KMS-11 (cell line): Measurements from ENCODE around the gene HERC3.

Experiments used
- H2AFZ ChIP-seq: fragments of 200-600 bp; sonication (generic); 2 replicates; pipeline ENCODE4 v1.6.1; 2016; ENCODE audit warnings: antibody characterized with exemption, mixed run types, low read depth
- H3K27ac ChIP-seq: fragments of 200-600 bp; sonication (generic); 2 replicates; pipeline ENCODE4 v1.6.1; 2016; ENCODE audit warnings: mild to moderate bottlenecking, mixed run types
- H3K27me3 ChIP-seq: fragments of 200-600 bp; sonication (generic); 2 replicates; pipeline ENCODE4 v1.6.1; 2017; ENCODE audit warnings: mild to moderate bottlenecking, low read depth, mixed run types, moderate library complexity; ENCODE audit not compliant: insufficient read depth
- H3K36me3 ChIP-seq: fragments of 200-600 bp; sonication (generic); 2 replicates; pipeline ENCODE4 v1.6.1; 2017; ENCODE audit warnings: mild to moderate bottlenecking, mixed run types; ENCODE audit not compliant: insufficient read depth
- H3K4me1 ChIP-seq: fragments of 200-600 bp; sonication (generic); 2 replicates; pipeline ENCODE4 v1.6.1; 2016; ENCODE audit warnings: mild to moderate bottlenecking, low read depth, mixed run types; ENCODE audit not compliant: poor library complexity, severe bottlenecking
- H3K4me2 ChIP-seq: fragments of 200-600 bp; sonication (generic); 2 replicates; pipeline ENCODE4 v1.7.0; 2016; ENCODE audit warnings: mild to moderate bottlenecking, mixed run types
- H3K4me3 ChIP-seq: fragments of 200-600 bp; sonication (generic); IDR thresholded peaks from 2 replicates; pipeline ENCODE4 v1.6.1; 2017; ENCODE audit warnings: low read depth, low read length, mixed read lengths; ENCODE audit not compliant: insufficient read depth
- H3K79me2 ChIP-seq: fragments of 200-600 bp; sonication (generic); 2 replicates; pipeline ENCODE4 v1.6.1; 2016; ENCODE audit warnings: low read depth, mixed run types; ENCODE audit not compliant: insufficient read depth
- H3K9ac ChIP-seq: fragments of 200-600 bp; sonication (generic); 2 replicates; pipeline ENCODE4 v1.6.1; 2016; ENCODE audit warnings: mild to moderate bottlenecking, mixed run types
- H4K20me1 ChIP-seq: fragments of 200-600 bp; sonication (generic); 2 replicates; pipeline ENCODE4 v1.6.1; 2016; ENCODE audit warnings: mild to moderate bottlenecking, mixed run types; ENCODE audit not compliant: insufficient read depth
- TF ChIP-seq, protein P1 (sequence below): fragments of 200-600 bp; sonication (generic); conservative IDR thresholded peaks from 2 replicates; pipeline ENCODE4 v1.6.1; 2017; ENCODE audit warnings: low read depth, mild to moderate bottlenecking, antibody characterized with exemption, low read length, moderate library complexity, mixed read lengths

Gene HERC3

GRCh38 chr4:88752076-88752463 lies 159.8 kb downstream of the HERC3 start:
- no peaks in the 10 kb centered on the region for H3K36me3 ChIP-seq
- no peaks in the 10 kb centered on the region for H3K4me1 ChIP-seq
- H3K4me2 ChIP-seq: no peak overlapping the region
- no peaks in the 10 kb centered on the region for H3K79me2 ChIP-seq
- no peak overlapping the region for H2AFZ ChIP-seq
- no peak overlapping the region for H3K27ac ChIP-seq
- H4K20me1 ChIP-seq: no peaks in the 10 kb centered on the region
- TF ChIP-seq, protein P1, sequence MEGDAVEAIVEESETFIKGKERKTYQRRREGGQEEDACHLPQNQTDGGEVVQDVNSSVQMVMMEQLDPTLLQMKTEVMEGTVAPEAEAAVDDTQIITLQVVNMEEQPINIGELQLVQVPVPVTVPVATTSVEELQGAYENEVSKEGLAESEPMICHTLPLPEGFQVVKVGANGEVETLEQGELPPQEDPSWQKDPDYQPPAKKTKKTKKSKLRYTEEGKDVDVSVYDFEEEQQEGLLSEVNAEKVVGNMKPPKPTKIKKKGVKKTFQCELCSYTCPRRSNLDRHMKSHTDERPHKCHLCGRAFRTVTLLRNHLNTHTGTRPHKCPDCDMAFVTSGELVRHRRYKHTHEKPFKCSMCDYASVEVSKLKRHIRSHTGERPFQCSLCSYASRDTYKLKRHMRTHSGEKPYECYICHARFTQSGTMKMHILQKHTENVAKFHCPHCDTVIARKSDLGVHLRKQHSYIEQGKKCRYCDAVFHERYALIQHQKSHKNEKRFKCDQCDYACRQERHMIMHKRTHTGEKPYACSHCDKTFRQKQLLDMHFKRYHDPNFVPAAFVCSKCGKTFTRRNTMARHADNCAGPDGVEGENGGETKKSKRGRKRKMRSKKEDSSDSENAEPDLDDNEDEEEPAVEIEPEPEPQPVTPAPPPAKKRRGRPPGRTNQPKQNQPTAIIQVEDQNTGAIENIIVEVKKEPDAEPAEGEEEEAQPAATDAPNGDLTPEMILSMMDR: no peak
- H3K4me3 ChIP-seq: no peak overlapping the region
- no peaks in the 10 kb centered on the region for H3K27me3 ChIP-seq
- H3K9ac ChIP-seq: no peak overlapping the region

- H3K4me2 ChIP-seq: no peak overlapping the region
- no peak overlapping the region for H3K9ac ChIP-seq
- H4K20me1 ChIP-seq: no peaks in the 10 kb centered on the region
- no peaks in the 10 kb centered on the region for H3K27me3 ChIP-seq
- no peak overlapping the region for H2AFZ ChIP-seq
- H3K4me1 ChIP-seq: no peaks in the 10 kb centered on the region
- no peak overlapping the region for H3K27ac ChIP-seq
- no peak overlapping the region for H3K4me3 ChIP-seq
- no peaks in the 10 kb centered on the region for H3K36me3 ChIP-seq
- TF ChIP-seq, protein P1: no peak
- H3K79me2 ChIP-seq: no peaks in the 10 kb centered on the region
Measured at GRCh38 chr4:88752754-88753153, 160.5 kb downstream of the HERC3 start.

DNA sequence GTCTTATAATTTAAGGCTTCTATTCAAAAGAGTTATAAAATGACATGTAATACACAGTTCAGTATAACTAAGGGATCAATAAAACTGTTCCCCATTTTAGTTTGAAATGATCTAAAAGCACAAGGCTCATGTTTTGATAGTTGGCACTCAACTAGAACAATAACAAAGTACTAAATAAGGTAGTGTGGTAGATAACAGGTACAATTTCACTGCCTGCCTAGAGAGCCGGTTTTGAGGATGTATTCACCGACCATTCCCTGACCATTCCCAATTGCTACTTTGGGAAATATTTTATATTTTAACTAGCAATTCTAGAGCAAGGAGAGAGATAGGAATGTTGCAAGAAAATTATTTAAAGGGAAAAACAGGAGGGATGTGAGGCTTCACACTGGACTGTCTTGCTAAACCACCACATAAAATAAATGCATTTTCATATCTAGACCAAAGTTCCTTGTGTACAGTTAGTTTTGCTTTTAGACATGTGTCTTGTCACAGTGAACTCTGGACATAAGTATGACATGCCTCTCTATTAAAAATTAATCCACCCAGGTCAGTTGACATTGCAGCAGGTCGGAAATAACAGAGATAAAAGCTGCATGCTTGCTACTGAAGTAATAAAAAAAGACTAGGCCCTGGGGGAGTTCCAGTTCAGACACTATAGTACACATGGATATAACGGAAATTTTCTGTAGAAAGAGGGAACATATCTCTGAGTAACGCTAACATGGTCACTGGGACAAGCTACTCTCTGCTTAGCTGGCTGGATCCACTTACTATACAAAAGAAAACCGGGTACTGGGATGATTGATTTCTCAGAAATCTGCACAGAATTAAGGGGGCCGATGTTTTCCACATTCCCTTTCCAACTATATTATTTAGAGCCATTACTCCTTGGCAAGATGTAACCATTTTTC lies 161.6 kb downstream of the HERC3 start:
- Histone ChIP-seq H3K4me3 (no peak overlapping the region), H2AFZ (no peak overlapping the region), H3K4me2 (no peak overlapping the region), H3K27me3 (no peaks in the 10 kb centered on the region), H3K79me2 (no peaks in the 10 kb centered on the region), H3K27ac (no peak overlapping the region), H3K36me3 (no peaks in the 10 kb centered on the region), H3K4me1 (no peaks in the 10 kb centered on the region), H3K9ac (no peak overlapping the region), H4K20me1 (no peaks in the 10 kb centered on the region)
- TF ChIP-seq, protein P1: no peak

GRCh38 chr4:88754796-88755195 lies 162.5 kb downstream of the HERC3 start:
- Histone ChIP-seq H3K27me3 (no peaks in the 10 kb centered on the region), H3K4me1 (no peaks in the 10 kb centered on the region), H3K4me2 (no peak overlapping the region), H4K20me1 (no peaks in the 10 kb centered on the region), H3K27ac (no peak overlapping the region), H3K4me3 (no peak overlapping the region), H3K79me2 (no peaks in the 10 kb centered on the region), H3K36me3 (no peaks in the 10 kb centered on the region), H3K9ac (no peak overlapping the region), H2AFZ (no peak overlapping the region)
- TF ChIP-seq, protein P1: no peak
